Measurements from ENCODE around the gene GNAT3.

DNA sequence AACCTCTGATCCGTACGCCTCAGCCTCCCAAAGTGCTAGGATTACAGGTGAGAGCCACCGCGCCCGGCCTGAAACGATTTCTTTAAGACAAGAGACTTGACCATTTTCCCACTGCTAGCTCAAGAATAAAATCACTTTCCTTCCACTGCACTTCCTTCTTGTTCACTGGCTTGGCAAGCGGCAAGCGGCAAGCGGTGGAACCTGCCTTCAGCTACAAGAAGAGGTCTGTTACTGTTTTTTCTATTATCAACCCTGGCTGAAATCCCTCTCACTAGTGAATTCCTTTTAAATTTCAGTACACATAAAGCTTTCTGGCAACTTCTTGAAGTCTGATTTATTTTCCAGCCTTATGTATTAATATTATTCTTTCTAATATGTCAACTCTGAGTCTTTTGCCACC is 12.8 kb upstream of the GNAT3 start:
- TF ChIP-seq, protein P1, sequence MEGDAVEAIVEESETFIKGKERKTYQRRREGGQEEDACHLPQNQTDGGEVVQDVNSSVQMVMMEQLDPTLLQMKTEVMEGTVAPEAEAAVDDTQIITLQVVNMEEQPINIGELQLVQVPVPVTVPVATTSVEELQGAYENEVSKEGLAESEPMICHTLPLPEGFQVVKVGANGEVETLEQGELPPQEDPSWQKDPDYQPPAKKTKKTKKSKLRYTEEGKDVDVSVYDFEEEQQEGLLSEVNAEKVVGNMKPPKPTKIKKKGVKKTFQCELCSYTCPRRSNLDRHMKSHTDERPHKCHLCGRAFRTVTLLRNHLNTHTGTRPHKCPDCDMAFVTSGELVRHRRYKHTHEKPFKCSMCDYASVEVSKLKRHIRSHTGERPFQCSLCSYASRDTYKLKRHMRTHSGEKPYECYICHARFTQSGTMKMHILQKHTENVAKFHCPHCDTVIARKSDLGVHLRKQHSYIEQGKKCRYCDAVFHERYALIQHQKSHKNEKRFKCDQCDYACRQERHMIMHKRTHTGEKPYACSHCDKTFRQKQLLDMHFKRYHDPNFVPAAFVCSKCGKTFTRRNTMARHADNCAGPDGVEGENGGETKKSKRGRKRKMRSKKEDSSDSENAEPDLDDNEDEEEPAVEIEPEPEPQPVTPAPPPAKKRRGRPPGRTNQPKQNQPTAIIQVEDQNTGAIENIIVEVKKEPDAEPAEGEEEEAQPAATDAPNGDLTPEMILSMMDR (IDR thresholded peaks at IDR 0.05; ENCODE audit: insufficient read depth, low read depth, low read length) = no peak
- TF ChIP-seq EZH2 (IDR thresholded peaks at IDR 0.05; ENCODE audit: insufficient read depth, low read length) = no peak

All from astrocyte (in vitro differentiated cells and primary cell).